Omental fat pad (tissue), 4 donors: ENCODE measurements around the gene FASTK. TPM values are rescaled to one million over a fixed set of nuclear protein-coding genes. Genes with fewer than 3 reads are reported as not detected.

ENCODE experiments used
- ATAC-seq: fragments of 150-250 bp; one replicate; pipeline ENCODE4 v1.9.1; 2016; ENCODE audit warnings: mild to moderate bottlenecking, moderate library complexity; ENCODE audit not compliant: low FRiP score
- DNase-seq: peaks from one replicate; pipeline ENCODE4 v3.0.0-alpha.2; 2019; ENCODE audit warnings: low spot score
- CTCF ChIP-seq, 3 donors: fragments of 450-650 bp; IDR thresholded peaks; one replicate each; pipeline ENCODE4 v1.5.1; 2016 to 2017; ENCODE audit warnings: antibody characterized with exemption in 3 of 3, mild to moderate bottlenecking in 3 of 3, moderate library complexity in 2 of 3
- total RNA-seq, 4 donors: library from RNA; depleted of rRNA; stranded (reverse); fragments of >200 nt; gene quantifications; one replicate each; pipeline ENCODE4 v1.1.0, GENCODE V29; 2016

FASTK gene
- total RNA-seq, 4 donors from 2014 or later, result 44.0 to 67.6 (median 51.6) TPM

DNA sequence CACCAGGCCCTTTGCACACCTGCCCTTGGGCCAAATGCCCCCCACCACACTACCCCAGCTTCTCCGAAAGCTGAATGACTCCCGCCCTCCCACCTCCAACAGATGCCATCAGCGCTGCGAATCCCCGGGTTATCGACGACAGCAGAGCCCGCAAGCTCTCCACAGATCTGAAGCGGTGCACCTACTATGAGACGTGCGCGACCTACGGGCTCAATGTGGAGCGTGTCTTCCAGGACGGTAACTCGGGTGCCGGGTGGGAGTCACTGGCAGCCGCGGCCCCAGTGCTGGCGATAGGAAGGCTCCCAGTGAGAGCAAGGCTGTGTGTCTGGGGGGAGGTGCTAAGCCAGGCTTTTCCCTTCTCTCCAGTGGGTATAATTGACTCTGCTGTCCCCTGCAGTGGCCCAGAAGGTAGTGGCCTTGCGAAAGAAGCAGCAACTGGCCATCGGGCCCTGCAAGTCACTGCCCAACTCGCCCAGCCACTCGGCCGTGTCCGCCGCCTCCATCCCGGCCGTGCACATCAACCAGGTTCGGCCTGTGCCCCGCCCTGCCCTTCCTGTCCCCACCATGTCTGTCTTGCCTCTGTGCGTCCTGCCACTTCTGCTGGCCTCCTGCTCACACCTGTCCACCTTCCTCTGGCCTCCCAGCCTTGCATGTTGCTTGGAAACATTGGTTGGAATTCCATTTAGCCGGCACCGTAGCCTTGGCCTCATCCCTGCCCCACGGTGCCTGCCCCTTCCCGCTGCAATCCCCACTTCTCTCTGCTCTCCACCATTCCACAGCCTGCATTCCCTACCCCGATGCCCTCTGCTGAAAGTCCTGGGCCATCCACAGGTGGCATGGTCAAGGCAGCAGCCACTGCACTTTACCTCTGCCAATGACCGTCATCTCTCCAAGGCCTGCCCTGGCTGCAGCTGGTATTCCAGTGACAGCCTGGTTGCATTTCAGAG lies 37.8 kb upstream of the FASTK start:
- TF ChIP-seq CTCF (IDR thresholded peaks at IDR 0.05), result no peak
- no peak for ATAC-seq

GRCh38 chr7:151117565-151117964 lies 37.0 kb upstream of the FASTK start:
- TF ChIP-seq CTCF (IDR thresholded peaks at IDR 0.05), result no peak
- DNase-seq, result no peak
- ATAC-seq, result no peak

More for the DNA sequence above, 37.8 kb upstream of the FASTK start:
- no peak for DNase-seq

DNA sequence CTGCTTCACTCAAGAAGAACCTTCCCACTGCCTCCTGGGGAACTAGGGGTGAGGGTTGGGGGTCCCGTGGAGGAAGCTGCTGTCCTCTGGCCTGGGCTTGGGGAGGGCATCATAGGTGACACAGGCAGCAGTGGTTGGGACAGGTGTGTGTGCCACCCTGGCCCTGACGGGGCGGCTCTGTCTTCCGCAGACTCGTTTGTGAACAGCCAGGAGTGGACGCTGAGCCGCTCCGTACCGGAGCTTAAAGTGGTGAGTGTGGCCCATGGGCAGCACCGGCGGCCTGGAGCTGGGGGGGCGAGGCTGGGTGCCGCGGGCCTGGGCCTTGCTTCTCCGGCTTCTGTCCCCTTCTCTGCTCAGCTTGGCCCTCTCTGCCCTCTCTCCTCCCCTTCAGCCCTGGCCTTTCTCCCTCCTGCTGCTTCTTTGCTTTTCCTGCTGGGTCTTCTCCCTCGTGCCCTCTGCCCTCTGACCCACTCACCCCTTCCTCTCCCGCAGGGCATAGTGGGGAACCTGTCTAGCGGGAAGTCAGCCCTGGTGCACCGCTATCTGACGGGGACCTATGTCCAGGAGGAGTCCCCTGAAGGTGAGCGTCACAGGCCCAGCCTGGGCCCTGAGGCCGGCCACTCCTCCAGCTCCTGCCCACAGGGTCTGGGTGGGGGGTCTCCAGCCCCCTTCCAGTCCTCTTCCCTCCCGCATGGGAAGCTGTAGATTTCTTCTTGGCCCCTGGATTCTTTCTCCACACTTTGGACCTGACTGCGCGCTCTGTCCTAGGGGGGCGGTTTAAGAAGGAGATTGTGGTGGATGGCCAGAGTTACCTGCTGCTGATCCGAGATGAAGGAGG lies 36.2 kb upstream of the FASTK start:
- no peak for TF ChIP-seq CTCF (IDR thresholded peaks at IDR 0.05)
- ATAC-seq (no peak), DNase-seq (no peak)

GRCh38 chr7:151115836-151116418 lies 35.3 kb upstream of the FASTK start:
- DNase-seq (no peak), ATAC-seq (peak; percentile 36)
- TF ChIP-seq CTCF (IDR thresholded peaks at IDR 0.05), result no peak

DNA sequence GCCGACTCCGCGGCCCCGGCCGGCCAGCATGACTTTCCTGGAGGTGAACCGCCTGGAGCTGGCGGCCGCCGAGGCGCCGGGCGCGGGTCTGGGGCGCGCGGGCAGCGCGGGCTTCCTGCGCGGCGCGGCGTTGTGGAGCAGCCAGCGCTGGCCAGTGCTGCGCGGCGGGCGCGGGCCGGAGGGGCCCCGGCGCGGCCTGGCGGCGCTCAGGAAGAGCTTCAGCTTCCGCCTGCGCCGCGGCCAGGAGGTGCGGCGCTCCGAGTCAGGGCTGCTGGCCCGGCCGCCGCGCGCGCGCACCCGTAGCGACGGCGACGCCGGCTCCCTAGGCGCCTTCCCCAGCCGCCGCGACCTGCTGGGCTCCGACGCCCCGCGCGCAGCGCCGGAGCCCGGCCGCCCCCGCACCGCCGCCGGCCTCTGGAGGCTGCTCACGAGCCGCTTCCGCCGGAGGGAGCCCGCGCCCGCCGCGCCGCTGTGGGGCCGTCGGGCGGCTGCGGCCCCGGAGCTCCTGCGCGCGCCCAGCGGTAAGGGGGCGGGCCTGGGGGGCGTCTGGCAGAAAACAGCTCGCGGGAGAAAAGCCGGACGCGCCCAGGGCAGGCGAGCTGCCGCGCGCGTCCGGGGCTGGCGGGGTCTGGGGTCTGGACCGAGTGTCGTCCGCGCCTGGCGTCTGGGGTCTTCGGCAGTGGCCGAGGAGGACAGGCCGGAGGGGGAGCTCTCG lies 34.7 kb upstream of the FASTK start:
- DNase-seq, result no peak
- peak; percentile 35 for ATAC-seq
- TF ChIP-seq CTCF (IDR thresholded peaks at IDR 0.05), result no peak
